Activated CD8-positive, alpha-beta memory T cell treated with anti-CD3 and anti-CD28 coated beads, Interleukin-2, amount 50 U/mL, for 4 hours (primary cell): ENCODE results near the gene TMEM163.
"Not testable (repeated sequence)": the region's sequence is repeated elsewhere in the genome, so short reads cannot be mapped to it uniquely, and the experiment has no call there.

Experiments
- DNase-seq: peaks from one replicate; pipeline ENCODE4 v3.0.0-alpha.2; 2020

The TMEM163 gene

GRCh38 chr2:134660626-134661402, 58.0 kb downstream of the TMEM163 start:
- DNase-seq, result no peak

DNA sequence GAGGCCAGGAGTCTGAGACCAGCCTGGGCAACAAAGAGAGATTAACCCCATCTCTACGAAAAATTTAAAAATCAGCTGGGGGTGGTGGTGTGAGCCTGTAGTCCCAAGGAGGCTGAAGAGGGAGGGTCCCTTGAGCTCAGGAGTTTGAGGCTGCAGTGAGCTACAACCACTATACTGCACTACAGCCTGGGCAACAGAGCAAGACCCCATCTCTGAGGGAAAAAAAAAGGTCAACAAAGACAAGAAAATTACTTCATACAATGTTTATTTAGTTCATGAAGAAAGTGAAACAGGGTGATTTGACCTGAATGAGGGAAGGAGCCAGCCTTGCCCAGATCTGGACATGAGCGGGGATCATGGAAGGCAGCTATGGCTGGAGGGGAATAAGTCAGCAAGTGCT, 59.1 kb downstream of the TMEM163 start:
- DNase-seq, result no peak

DNA sequence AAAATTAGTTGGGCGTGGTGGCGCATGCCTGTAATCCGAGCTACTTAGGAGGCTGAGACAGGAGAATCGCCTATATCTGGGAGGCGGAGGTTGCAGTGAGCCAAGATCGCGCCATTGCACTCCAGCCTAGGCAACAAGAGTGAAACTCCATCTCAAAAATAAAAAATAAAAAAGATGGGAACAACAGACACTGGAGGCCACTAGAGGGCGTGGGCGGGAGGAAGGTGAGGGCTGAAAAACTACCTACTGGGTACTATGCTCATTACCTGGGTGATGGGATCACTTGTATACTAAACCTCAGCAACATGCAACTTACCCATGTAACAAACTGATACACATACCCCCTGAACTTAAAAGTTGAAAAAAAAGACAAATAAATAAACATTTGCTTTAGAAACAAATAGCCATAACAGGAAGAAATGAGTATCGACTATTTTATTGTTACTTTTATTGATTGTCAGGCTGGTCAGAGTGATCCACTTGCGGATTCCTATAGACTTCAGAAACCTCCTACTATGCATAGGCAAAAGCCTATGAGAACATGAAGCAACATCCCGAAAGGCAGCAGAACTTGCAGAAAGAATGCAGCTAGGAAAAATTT, 61.0 kb downstream of the TMEM163 start:
- DNase-seq, result peak; percentile 44

GRCh38 chr2:134656391-134656790, 62.4 kb downstream of the TMEM163 start:
- DNase-seq, result not testable (repeated sequence)

DNA sequence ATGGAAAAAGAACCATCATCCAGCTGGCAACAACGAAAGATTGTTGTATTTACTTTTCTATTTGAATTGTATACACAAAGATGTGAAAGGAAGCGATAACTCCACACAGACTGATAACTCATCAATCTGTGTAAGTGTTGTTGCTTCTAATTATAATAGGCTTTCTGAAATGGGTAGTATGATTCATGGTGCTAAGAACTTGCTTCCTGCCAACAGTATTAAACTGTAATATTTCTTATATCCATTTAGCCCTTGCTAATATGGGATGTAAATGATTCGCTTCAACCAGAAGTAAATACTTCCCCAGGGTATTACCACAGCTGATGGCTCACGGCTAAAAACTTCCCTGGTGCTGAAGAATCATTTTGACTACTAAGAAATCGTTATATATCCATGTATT, 70.2 kb downstream of the TMEM163 start:
- no peak for DNase-seq

DNA sequence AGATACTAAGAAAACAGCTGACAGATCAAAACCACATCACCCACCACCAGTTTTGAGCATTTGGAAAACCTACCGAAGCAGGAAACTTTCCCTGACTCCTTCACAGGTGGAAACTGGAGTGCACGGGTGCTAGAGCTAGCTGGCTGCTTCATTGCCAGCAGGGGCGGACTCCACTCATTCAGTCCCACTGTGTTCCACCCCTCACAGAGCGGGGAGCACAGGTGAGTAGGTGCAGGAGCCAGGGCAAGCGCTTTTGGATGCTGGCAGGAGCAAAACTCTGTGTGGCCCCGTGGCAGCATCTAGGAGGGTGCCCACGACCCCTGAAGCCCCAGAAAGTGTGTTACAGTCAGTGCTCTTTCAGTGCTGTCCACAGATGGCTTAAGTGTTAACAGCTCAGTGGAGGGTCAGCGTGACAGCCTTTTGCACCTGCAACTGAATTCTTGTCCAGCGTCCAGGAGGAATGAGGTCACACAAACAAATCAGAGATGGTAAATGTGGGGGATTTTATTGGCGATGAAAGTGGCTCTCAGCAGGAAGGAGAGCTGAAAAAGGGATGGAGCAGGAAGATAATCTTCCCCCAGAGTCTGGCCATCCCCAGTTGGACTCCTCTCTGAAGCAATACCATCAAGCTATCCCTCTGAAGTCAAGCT, 71.1 kb downstream of the TMEM163 start:
- no peak for DNase-seq

DNA sequence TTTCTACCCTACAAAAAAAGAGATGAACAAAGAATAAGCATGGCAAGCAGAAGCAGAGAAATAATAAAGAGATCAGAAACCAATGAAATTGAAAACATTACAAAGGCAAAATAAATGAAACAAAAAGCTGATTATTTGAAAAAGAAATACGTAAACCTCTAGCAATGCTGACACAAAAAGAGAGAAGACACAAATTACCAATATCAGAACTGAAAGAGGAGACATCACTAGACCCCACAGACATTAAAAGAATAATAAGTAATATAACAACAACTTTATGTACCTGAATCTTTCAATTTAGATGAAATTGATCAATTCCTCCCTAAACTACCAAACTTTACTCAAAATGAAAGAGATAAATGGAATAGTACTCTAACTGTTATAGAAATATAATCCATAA, 75.9 kb downstream of the TMEM163 start:
- DNase-seq, result no peak

- DNase-seq, result no peak
Measured at GRCh38 chr2:134640494-134640893, 78.3 kb downstream of the TMEM163 start.

DNA sequence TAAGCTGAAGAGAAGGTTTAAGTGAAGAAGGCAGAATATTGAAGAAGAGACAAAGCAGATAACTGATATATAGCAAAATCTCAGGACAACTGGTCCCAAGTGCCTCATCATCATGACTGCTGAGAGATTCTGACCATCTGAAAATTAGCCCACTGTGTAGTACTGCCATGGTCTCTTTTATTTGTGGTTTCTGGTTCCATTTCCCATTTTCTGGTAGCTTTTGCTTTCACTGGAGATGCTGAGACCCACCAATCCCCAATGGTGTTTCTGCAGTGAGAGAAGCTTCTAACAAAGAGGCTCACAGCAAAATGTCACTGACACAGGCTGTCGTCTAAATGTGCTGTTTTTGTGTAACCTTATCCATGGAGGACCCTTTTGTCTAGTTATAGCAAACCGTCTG, 79.5 kb downstream of the TMEM163 start:
- no peak for DNase-seq

GRCh38 chr2:134636714-134637113, 82.1 kb downstream of the TMEM163 start:
- no peak for DNase-seq

DNA sequence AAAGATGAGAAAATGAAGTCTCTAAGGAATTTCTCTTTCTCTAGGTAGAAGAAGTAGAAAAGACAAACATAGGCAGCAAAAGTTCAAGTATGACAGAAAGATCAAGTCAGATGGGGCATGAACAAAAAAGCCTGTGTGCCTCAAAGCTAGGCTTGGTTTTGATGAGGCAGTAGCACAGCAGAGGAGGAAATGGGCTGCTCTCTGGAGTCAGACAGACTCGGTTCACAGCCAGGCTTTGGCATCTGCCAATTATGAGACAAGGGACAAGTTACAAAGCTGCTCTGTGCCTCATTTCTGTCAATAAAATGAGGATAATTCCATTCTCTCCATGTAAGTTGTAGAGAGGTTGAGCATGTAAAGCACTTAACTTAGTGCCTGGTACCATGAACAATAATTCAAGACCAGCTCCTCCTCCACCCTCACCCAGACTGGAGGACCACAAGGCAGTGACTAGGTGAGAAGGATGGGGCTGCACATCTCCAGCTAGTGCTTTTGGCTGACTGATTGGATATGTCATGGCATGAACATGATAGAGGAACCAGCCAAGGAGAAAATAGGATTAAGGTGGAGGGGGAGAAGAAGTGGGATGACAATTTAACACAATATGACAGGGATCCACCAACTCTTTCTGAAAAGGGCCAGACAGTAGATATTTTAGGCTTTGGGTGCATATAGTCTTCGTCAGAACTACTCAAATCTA, 84.6 kb downstream of the TMEM163 start:
- no peak for DNase-seq

DNA sequence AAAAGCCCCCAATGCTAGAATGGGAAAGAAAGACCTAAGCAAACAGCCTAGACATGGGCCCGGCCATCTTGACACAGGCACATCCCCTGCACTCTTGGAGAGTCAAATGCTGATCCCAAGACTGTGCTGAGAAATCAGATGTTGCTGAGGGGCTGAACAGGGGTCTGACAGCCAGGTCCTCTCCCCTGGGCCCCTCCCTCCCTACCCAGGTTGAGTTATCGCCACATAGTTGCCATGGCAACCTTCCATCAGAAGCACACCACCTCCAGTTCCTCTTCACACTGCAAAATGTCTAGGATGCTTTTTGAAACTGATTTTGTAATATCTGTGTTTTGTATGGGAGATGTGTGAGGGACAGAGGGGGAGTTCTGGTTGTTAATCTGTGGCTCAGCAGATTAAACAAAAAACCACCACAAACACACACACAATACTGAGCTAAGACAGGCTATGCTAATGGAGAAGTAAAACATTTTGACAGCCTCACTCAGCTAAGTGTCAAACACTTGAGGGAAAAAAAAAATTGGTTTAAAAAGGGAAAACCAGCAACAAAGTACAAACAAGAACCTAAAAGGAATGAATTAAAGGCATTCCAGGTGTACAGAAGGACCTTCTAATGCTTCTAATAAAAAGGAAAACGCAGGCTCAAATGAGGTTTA, 88.2 kb downstream of the TMEM163 start:
- no peak for DNase-seq

DNA sequence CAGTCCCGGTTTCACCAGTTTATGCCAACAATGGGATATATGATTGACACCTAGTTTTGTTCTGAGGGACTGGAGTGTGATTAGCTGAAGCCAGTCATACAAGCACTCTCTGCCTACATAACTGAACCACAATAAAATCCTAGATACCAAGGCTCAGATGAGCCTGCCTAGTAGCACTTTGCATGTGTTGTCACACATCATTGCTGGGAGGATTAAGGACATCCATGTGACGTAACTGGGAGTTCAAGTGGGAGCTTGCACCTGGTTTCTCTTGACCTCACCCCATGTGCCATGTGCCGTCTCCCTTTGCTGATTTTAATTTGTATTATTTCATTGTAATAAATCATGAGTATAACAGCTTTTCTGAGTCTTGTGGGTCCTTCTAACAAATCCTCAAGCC, 90.3 kb downstream of the TMEM163 start:
- no peak for DNase-seq

- DNase-seq, result no peak
Measured at GRCh38 chr2:134626781-134627180, 92.0 kb downstream of the TMEM163 start.

DNA sequence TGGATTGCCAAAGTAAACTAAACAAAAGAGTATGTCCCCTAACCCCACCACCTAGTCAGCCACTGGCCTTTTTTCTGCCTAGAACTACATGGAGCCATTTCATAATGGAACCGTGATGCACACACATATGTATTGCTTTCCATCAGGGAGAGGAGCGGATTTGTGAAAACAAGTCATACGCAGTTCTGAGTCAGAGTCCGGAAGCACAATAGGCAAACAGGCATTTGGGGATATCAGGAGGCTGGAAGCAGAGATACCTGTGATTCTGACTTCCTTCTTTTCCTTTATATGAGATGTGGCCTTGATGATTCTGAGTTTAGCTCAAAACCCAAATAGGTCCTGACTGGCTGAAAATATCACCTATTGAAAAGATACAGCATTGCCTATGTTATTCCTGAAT, 93.5 kb downstream of the TMEM163 start:
- no peak for DNase-seq

GRCh38 chr2:134623796-134624195, 95.0 kb downstream of the TMEM163 start:
- no peak for DNase-seq

DNA sequence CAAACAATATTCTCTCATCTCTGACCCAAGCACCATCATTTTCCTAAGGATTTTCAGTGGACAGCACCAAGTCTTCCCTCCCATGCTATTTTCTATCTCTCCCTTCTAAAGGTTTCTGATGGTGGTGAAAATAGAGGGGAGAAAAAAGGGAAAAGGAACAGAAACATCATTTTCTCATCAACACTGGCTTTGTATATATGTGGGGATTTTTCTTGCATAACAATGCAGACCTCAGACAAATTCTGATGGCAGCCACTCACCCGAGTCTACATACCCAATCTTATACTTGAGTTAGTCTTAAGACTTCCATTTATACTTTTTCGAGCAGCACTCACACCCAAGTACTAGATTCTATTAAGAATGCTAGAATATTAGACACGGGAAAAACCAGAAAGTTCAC, 95.8 kb downstream of the TMEM163 start:
- DNase-seq, result no peak

DNA sequence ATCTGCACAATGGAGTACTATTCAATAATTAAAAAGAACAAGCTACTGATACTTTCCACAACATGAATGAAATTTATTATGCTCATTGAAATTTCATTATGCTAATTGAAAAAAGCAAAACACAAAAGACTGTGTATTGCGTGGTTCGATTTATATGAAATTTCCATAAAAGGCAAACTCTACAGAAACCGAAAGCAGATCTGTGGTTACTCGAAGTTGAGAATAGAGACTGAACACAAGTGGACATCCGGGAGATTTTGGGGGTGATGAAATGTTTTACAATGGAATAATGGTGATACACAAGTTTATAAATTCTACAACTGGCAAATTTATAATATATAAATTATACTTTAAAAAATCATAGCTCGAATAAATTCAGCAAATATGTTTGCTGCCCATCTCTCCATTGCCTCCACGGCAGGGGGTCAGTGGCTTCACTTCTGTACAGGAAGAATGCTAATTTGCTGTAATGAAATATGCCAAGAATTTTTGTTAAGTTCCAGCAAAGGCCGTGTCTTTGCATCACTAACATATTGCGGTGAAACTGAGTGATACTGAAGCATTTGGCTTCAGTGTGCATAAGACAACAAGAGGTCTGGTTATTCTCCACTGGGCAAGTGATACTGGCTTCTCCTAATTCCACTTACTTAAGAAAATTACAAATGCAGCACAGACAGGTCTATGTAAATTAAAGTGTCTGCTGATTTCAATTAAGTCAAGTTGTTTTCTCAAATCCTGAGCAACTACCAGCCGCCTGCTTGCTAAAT, 96.7 kb downstream of the TMEM163 start:
- DNase-seq, result no peak

GRCh38 chr2:134619250-134619649, 99.5 kb downstream of the TMEM163 start:
- no peak for DNase-seq

GRCh38 chr2:134615480-134615879, 103.3 kb downstream of the TMEM163 start:
- DNase-seq, result not testable (repeated sequence)

DNA sequence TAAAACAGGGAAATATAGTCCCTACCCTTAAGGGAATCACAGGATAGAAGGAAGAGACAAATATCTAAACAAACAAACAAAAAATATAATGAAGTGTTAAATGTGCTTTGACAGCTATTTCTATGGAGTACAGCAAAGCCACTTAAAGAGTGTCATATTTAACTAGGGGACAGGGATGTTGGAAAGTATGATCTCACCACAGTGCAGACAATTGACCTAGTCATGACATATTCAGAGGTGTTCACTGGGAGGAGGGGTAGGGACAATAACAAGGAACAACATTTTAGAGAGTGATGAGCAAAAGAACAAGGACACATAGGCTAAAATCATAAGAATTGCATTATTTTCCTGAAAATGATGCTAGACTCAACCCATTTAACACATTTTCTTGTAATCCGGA, 107.5 kb downstream of the TMEM163 start:
- no peak for DNase-seq

- no peak for DNase-seq
Measured at GRCh38 chr2:134610871-134611270, 107.9 kb downstream of the TMEM163 start.
